HG02981 (cell line): Measurements from ENCODE around the gene EPB41L2.
"Not testable (repeated sequence)": the region's sequence is repeated elsewhere in the genome, so short reads cannot be mapped to it uniquely, and the experiment has no call there.

ENCODE experiments used
- ATAC-seq: cut with Tn5 transposase; IDR thresholded peaks from one replicate; pipeline ENCODE4 v1.9.1; 2021; ENCODE audit warnings: mild to moderate bottlenecking, moderate library complexity; ENCODE audit not compliant: unreplicated experiment

Gene EPB41L2

DNA sequence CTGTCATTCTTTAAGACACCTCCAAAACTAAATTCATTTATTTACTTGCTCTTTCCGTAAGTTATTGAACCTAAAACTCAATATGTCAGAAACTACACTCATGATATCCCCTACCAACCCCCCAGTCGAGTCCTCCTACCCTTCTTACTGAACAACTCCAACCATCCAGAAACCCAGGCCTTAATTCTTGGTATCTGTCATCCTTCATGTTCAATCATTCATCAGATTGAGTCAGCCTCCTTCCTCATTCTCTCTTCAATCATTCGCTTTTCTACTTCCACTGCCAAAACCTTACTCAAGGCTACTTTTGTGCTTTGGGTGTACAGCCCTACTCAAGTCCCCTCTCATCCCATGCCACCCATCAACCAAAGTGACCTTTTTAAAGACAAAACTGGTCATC lies 140.1 kb downstream of the EPB41L2 start:
- ATAC-seq: peak; percentile 56

DNA sequence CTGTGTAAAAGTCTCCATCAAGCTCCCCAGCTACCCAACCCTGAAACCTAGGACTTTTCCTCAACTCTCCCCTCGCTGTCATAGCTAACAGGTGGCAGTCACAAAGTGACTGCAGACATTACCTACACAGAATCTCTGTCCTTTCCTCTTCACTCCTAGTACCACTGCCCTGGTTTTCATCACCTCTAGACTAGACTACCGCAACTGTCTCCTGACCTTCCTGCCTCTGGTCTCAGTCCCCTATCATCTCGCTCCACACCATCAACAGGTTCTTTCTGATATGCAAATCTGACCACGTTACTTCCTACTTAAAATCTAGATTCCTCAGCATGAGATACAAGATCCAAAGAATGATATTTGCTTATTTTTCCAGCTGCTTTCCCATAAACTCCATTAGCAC lies 142.1 kb downstream of the EPB41L2 start:
- ATAC-seq: no peak

DNA sequence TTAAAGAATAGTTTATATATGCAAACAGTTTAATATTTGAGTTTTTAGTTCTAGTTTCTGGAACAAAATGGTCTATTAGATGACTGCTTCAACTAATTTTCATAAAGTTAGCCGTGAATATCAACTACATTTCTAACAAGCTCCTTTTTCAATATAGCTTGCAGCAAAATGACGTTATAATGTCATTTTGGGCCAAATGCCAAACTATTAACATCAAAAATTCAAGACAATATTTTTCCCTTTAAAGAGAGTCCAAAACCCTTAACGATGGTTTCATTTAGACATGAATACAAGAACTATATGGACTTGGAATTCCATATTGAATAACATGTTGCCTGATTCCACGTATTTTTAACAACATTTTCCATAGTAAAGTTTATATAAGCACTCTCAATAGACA lies 144.9 kb downstream of the EPB41L2 start:
- no peak for ATAC-seq

DNA sequence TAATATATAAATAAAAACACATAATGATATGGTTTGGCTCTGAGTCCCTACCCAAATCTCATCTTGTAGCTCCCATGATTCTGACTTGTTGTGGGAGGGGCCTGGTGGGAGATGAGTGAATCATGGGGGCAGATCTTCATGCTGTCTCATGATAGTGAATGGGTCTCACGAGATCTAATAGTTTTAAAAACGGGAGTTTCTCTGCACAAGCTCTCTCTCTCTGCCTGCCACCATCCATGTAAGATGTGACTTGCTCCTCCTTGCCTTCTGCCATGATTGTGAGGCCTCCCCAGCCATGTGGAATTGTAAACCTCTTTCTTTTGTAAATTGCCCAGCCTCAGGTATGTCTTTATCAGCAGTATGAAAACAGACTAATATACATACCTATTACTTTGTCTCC lies 147.4 kb downstream of the EPB41L2 start:
- not testable (repeated sequence) for ATAC-seq

DNA sequence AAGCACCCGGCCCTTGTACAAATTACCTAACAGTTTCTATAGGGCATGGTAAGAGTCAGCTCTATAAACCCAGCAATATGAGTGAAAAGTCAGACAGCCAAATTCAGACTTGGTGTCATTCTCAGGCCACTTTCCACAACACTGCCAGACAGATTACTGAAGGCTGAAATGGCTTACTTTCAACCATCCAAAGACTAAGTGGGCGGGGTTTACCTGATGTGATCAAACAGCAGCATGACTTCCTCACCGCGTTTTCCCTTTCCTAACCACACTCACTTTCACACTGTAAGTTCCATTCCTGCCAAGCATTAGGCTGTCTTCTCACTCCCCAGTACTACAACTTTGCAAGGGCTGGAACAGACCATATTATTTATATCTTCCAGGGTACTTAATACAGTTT lies 149.9 kb downstream of the EPB41L2 start:
- ATAC-seq: peak; percentile 85

DNA sequence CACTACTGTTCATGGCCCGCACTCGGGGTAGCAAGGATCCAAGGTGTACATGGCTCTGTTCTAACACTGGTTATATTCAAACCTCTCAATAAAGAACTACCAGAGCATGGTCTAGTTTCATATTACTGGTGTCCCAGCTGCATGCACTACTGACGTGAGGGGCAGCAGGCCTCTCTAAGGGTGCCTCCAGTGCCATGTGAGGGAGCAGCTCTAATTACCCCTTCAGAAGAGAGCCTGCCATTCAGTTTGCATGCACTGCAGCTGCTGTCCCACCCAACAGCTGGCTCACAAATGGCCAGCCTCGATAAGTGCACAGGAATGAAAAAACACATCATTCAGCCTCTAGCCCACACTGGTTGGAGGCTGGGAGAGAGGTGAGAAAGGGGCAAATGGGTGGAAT lies 150.6 kb downstream of the EPB41L2 start:
- no peak for ATAC-seq

DNA sequence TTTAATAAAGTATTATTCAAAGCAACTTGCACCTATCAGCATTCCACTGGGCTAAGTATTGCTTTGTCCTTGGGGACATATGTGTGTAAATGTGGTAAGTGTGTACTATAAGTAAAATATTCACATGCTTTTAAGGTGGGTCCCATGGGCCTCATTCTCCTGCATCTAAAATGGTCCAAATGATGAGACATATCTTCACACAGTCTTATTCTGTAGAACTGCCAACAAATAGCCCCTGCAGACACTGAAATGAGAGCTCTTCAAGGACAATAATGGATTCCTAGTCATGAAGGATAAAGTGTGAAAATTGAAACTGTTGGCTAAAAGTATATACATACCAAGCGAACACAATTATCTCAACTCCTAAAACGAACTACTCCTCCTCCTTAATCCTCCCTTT lies 154.1 kb downstream of the EPB41L2 start:
- ATAC-seq: no peak

DNA sequence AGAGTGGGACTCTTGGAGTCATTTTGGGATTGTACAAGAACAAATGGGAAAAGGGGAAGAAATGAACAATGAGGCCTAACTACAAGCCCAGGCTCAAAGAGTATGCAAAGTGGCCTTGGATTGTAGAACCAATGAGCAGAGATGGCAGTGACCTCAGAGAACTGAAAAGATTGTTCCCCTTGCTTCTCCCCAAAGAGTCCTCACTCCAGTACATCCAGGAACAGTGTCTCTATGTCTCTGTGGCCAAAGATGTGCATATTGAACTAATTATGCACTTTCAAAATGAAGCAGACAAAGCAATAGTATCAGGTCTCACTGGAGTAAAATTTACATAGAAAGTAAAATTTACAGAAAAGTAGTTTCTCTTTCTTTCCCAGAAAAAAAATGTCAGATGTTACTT lies 154.9 kb downstream of the EPB41L2 start:
- peak; percentile 54 for ATAC-seq

DNA sequence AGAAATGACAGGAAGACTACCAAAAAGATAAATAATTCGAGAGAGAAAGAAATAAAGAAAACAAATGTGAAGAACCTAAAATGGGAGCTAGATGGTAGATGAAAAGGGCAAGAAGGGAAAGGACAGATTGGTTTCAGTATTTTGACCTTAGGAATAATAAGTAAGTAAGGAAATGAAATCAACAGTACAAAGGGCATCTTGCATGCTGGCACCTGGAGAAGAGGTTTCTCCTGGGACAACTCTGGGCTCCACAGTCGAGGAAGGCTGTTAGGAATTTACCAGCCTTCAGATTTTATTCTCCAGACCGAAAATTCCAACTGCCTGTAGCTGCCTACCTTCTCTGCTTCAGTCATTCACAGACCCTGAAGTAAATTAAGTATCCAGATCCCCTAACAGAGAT lies 155.4 kb downstream of the EPB41L2 start:
- ATAC-seq: no peak

DNA sequence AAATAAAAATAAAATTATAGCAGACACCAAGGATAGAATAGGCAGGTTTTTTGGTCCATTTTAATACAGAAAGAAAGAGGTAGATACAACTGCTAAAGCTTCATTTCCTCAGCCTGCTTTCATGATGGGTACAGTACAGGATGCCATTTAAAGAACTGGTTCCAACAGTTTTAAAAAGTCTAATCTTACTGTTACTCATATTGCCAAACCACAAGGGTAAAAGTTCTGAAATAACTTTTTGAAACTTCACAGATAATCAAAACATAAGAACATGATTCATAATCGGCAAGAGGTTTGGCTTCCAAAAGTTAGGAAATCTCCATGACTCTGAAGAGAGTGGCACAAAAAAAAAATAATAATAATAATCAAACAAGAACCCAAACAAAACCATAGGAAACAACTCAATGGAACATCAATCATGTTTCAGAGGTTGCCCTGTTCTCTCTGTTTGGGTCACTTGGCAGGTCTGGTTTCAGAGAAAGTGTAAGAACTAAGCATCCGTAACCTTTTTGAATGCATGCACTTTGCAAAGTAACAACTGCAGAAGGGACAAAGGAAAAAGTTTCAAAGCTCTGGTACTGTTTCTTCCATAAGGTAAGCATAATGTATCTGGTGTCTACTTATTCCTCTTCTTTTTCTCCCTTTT lies 156.2 kb downstream of the EPB41L2 start:
- no peak for ATAC-seq

DNA sequence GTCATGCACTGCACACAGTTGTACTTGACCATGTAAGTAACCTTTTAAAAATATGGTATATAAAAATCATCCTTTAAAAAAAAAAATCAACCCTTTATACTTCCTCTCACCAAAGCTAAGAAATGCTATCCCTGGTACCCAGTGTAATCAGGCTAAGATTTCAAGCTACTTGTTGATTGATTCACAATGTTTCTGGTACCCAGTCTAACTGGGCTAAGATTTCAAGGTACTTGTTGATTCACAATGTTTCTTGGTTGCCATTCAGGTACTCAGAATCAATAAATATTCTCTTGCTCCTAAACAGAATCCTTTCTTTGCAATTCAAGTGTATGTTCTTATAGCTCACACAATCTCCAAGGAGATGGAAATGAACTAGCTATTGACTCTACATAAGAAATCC lies 159.4 kb downstream of the EPB41L2 start:
- ATAC-seq: no peak

DNA sequence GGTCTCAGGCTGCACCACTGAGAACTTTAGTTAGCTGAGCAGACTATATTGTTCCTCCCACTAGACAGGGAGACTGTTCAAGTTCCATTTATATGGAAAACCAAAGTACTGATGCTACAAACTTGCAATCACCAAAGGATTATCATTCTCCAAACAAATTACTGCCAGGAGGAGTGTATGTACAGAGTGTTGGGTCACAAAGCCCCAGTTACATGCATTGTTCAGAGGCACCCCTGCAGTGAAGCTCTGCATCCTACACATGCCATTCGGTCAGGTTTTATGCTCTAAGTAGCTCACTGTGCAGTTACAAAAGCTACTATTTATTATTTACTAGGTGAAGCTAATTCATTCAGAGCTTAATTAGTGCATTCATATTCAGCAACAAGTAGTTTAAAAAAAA lies 160.0 kb downstream of the EPB41L2 start:
- ATAC-seq: no peak

DNA sequence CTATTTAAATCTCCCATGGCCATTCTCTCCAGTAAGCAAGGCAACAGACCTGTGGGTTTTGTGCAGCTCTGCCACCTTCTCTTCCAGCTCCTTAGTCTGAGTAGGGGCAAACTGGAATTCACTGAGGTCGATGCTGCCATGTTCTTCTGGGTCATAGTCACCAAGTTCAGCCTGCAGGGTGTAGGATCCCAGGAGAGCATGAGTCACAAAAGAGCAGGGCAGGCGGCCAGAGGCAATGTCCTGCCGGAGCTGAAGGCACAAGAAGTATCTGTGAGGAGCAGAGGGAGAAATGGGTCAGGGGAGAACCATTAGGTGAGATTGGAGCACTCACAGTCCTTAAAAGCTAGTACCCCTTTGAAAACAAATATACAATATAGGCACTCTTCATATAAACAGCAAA lies 162.1 kb downstream of the EPB41L2 start:
- ATAC-seq: no peak

DNA sequence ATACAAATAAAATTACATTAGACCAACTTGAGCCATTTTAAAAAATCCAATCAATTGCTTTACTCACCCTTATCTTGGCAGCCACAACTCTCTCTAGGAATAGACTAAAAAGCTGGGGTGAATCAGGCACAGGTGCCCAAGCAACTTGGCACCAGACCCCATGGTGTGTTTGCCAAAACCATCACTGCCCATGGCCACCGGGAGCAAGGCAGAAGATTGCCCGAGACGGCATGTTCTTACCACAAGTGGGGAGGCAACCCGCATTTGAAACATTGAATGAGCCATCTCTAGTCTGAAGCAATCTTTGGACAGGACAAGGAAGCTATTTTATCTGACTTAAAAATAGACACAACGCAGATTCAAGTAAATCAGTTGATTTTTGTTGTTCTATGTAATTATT lies 166.8 kb downstream of the EPB41L2 start:
- ATAC-seq: no peak

DNA sequence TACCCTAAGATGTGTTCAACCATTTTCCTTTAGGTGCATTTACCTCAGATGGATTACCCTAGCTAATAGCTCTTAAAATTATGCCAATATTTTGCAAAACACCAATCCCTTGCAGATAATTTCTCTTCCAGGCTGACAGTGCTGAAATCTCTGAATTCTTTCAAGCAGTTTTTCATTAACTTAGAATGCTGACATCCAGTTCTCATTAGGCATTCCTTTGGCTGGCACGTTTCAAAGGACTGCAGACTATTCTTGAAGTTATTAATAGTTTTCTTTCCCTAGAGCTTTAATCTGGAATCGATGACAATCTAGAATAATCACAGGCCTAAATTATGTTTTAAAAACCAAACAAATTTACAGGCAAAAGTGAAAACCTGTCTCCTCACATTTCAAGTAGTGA lies 167.5 kb downstream of the EPB41L2 start:
- no peak for ATAC-seq

DNA sequence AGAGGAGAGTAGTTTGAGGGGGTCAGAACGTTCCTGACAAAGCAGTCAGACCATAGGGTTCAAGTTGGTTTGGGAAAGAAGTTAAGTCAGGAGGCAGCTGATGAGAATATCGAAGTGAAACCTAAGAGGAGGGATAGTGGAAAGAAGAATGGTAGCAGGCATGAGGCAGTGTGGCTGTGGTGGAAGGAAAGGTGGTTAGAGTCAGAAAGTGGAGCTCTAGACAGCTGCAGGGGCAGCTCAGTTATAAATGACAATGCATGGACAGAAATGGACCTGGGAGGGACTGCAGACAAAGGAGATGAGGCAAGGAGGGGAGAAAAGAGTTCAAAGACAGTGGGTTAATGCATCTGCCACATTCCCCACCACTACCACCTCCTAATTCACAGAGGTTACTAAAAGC lies 169.3 kb downstream of the EPB41L2 start:
- ATAC-seq: no peak

DNA sequence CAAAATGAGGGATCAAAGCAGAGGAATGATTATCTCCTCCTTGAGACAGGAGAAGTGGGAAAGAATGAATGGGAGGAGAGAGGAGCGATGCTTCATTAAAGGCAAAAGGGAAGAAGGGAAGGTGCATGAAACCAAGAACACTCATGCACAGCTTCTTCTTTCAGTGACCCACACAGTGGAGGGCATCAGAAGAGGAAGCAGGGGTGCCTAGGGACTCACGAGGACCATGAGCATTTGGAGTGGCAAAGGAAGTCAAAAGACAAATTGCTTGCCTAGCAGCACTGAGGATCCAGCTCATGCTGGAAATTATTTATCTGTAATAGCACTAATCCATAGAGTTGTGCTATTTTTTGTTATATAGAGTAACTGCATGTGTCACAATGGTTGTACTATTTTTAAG lies 169.8 kb downstream of the EPB41L2 start:
- ATAC-seq: no peak

DNA sequence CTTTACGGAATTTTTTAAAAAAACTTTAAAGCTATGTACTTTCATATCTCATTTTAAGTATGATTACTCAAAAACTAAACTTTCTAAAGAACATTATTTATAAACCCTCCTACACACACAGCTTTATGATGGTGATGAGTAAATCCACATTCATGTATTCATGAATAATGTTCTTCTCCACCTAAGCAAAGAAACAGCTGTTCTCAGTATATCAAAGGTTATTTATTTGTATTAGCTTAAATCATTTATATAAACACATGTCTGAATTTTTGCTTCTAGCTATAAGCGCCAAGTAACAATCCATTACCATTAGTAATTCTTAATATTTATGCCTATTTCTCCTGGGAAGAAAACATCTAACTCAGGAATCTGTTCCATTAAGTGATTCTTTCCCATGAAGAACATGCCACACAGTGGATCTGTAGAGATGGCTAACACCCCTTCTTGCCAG lies 172.5 kb downstream of the EPB41L2 start:
- ATAC-seq: no peak

DNA sequence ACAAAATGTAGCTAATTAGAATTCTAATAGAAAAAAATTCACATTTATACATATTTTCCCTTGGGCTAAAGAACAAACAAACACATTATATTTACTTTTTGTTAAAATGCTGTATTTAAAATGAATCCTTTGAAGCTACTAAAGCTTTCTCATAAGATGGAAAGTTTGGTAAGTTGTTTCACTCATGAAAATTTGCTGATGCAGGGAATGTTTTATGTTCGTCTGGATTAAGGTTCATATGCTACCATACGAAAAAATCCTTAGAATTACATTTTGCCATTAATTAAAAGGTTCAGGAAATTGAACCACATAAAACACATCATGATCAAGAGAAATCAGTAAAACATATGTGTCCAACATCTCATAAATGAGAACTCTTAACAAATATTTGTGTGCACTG lies 173.6 kb downstream of the EPB41L2 start:
- no peak for ATAC-seq

DNA sequence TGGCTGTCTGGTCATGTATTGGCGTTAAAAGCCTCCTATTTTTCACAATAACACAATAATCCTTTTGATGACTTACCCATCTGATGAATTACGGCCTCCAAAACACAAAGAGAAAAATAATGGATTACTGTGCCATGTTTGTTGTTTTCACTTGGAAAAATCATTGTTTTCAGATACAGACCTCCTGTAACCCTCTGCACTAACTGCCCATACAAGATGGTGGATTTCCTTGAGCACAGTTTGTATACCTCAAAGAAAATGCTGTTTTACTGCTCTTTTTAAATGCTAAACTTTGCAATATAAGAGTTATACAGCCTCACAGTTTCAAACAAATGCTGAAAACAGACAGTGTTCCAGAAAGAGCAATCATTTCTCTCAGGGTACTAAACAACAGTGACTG lies 174.8 kb downstream of the EPB41L2 start:
- ATAC-seq: no peak

DNA sequence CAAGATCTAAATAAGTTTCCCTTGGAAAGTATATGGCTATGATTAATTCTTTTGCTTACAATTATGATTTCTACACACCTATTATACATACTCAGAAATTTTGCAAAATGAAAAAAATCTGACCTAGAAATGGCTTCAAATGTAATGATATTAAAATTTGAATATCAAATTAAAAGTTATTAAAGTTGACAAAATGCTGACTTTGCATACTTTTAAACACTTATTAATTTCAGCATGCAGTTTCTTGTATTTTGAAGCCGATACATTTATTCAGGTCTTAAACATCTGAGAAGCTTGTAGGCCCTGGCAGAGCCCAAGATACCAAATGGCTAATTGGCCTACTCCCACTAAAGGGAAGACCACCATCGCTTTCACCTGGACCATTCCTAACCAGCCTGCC lies 176.1 kb downstream of the EPB41L2 start:
- no peak for ATAC-seq

DNA sequence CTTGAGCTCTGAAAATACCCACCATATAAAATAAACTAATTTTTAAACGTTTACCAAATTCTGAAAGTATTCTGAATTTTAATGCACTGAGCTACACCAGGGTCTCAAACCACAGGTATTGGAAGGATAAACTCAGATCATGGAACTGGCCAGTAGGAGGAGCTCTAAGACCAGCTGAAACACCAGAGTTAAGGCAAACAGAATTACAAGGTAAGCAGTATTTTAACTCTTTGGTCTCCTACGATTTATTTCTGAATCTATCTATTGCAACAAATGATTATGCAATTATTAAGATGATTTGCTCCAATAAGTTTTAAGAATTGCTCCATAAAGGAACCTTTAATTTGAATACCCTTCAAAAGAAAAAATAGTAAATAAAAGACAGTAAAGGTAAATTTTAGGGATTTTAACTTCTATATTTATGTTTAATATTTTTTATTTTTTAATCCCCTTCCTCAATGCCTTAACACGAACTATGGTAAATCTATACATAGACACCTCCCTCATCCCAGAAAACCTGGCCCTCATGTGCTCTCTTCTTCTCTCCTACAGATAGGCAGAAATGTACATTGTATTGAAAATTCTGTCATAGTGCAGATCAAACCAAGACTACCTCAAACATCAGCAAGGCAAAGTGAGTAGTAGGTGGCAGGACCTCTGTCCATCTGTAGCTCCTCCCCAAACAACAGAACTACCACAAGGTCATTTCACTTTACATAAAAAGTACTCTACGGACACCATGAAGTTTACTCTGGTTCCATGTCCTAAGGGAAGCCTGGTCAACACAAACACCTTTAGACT lies 177.5 kb downstream of the EPB41L2 start:
- peak; percentile 92 for ATAC-seq

DNA sequence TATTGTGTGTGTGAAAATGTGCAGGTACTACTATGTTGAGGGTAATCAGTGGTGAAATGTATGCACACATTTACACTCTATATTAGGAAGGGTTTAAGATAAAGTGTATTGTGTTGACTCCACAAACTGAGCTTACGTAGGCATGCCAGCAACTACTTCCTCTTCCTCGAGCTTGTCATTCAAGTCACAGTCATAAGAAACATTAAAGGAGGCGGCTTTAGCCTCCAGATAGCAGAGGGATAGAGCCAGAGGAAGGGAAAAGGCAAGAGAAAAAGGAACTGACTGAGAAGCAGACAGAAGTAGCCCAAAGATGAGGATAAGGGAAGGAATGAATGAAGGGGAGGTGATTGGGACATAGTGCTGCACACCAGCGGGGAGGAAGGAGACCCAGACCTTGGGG lies 180.7 kb downstream of the EPB41L2 start:
- no peak for ATAC-seq
